Measurements from ENCODE around the gene SLC9C1. TPM values are rescaled to one million over a fixed set of nuclear protein-coding genes. Genes with fewer than 3 reads are reported as not detected.
"Not testable (repeated sequence)": the region's sequence is repeated elsewhere in the genome, so short reads cannot be mapped to it uniquely, and the experiment has no call there.

Gene SLC9C1
- total RNA-seq, 1 experiment from 2014 or later, result not detected

GRCh38 chr3:112233083-112233482 is 60.9 kb downstream of the SLC9C1 start:
- no peak for DNase-seq (ENCODE audit: low read depth)

GRCh38 chr3:112231727-112232126 is 62.3 kb downstream of the SLC9C1 start:
- DNase-seq (ENCODE audit: low read depth), result no peak

More at GRCh38 chr3:112233083-112233482, 60.9 kb downstream of the SLC9C1 start:
- in situ Hi-C loops (cut with HindIII; ENCODE audit: low pct_unique_long_range_greater_than_20kb, low sequenced_read_pairs), result no loop called here

GRCh38 chr3:112230033-112230432 is 64.0 kb downstream of the SLC9C1 start:
- DNase-seq (ENCODE audit: low read depth), result no peak
- in situ Hi-C loops (cut with HindIII; ENCODE audit: low pct_unique_long_range_greater_than_20kb, low sequenced_read_pairs), result no loop called here

More at GRCh38 chr3:112231727-112232126, 62.3 kb downstream of the SLC9C1 start:
- in situ Hi-C loops (cut with HindIII; ENCODE audit: low pct_unique_long_range_greater_than_20kb, low sequenced_read_pairs), result no loop called here

- in situ Hi-C loops (cut with HindIII; ENCODE audit: low pct_unique_long_range_greater_than_20kb, low sequenced_read_pairs), result no loop called here
- no peak for DNase-seq (ENCODE audit: low read depth)
These were observed 65.2 kb downstream of the SLC9C1 start for GRCh38 chr3:112228786-112229185.

- in situ Hi-C loops (cut with HindIII; ENCODE audit: low pct_unique_long_range_greater_than_20kb, low sequenced_read_pairs), result no loop called here
- no peak for DNase-seq (ENCODE audit: low read depth)
These were observed 93.7 kb downstream of the SLC9C1 start for GRCh38 chr3:112200317-112200666.

GRCh38 chr3:112199622-112200316 is 94.2 kb downstream of the SLC9C1 start:
- no peak for DNase-seq (ENCODE audit: low read depth)
- in situ Hi-C loops (cut with HindIII; ENCODE audit: low pct_unique_long_range_greater_than_20kb, low sequenced_read_pairs), result no loop called here

GRCh38 chr3:112197131-112197530 is 96.9 kb downstream of the SLC9C1 start:
- in situ Hi-C loops (cut with HindIII; ENCODE audit: low pct_unique_long_range_greater_than_20kb, low sequenced_read_pairs), result no loop called here
- no peak for DNase-seq (ENCODE audit: low read depth)

- in situ Hi-C loops (cut with HindIII; ENCODE audit: low pct_unique_long_range_greater_than_20kb, low sequenced_read_pairs), result no loop called here
These were observed 106.7 kb downstream of the SLC9C1 start for GRCh38 chr3:112187300-112187699.

GRCh38 chr3:112185423-112186035 is 108.5 kb downstream of the SLC9C1 start:
- DNase-seq (ENCODE audit: low read depth); in situ Hi-C loops (cut with HindIII; ENCODE audit: low pct_unique_long_range_greater_than_20kb, low sequenced_read_pairs): not testable (repeated sequence)

More at GRCh38 chr3:112187300-112187699, 106.7 kb downstream of the SLC9C1 start:
- no peak for DNase-seq (ENCODE audit: low read depth)

- in situ Hi-C loops (cut with HindIII; ENCODE audit: low pct_unique_long_range_greater_than_20kb, low sequenced_read_pairs), result no loop called here
- no peak for DNase-seq (ENCODE audit: low read depth)
These were observed 118.4 kb downstream of the SLC9C1 start for GRCh38 chr3:112175646-112176045.

GRCh38 chr3:112175037-112175436 is 119.0 kb downstream of the SLC9C1 start:
- DNase-seq (ENCODE audit: low read depth), result no peak
- in situ Hi-C loops (cut with HindIII; ENCODE audit: low pct_unique_long_range_greater_than_20kb, low sequenced_read_pairs), result no loop called here

GRCh38 chr3:112171144-112171543 is 122.9 kb downstream of the SLC9C1 start:
- in situ Hi-C loops (cut with HindIII; ENCODE audit: low pct_unique_long_range_greater_than_20kb, low sequenced_read_pairs), result no loop called here
- DNase-seq (ENCODE audit: low read depth), result no peak

- DNase-seq (ENCODE audit: low read depth), result no peak
- in situ Hi-C loops (cut with HindIII; ENCODE audit: low pct_unique_long_range_greater_than_20kb, low sequenced_read_pairs), result no loop called here
These were observed 124.0 kb downstream of the SLC9C1 start for GRCh38 chr3:112170046-112170445.

- no peak for DNase-seq (ENCODE audit: low read depth)
- in situ Hi-C loops (cut with HindIII; ENCODE audit: low pct_unique_long_range_greater_than_20kb, low sequenced_read_pairs), result no loop called here
These were observed 126.3 kb downstream of the SLC9C1 start for GRCh38 chr3:112167758-112168157.

GRCh38 chr3:112149136-112149535 is 144.9 kb downstream of the SLC9C1 start:
- DNase-seq (ENCODE audit: low read depth), result no peak
- in situ Hi-C loops (cut with HindIII; ENCODE audit: low pct_unique_long_range_greater_than_20kb, low sequenced_read_pairs), result no loop called here

GRCh38 chr3:112143689-112144088 is 150.3 kb downstream of the SLC9C1 start:
- in situ Hi-C loops (cut with HindIII; ENCODE audit: low pct_unique_long_range_greater_than_20kb, low sequenced_read_pairs), result no loop called here
- no peak for DNase-seq (ENCODE audit: low read depth)

GRCh38 chr3:112143251-112143650 is 150.8 kb downstream of the SLC9C1 start:
- in situ Hi-C loops (cut with HindIII; ENCODE audit: low pct_unique_long_range_greater_than_20kb, low sequenced_read_pairs), result no loop called here

GRCh38 chr3:112141293-112141692 is 152.7 kb downstream of the SLC9C1 start:
- in situ Hi-C loops (cut with HindIII; ENCODE audit: low pct_unique_long_range_greater_than_20kb, low sequenced_read_pairs), result no loop called here
- DNase-seq (ENCODE audit: low read depth), result no peak

More at GRCh38 chr3:112143251-112143650, 150.8 kb downstream of the SLC9C1 start:
- DNase-seq (ENCODE audit: low read depth), result no peak

- in situ Hi-C loops (cut with HindIII; ENCODE audit: low pct_unique_long_range_greater_than_20kb, low sequenced_read_pairs), result no loop called here
These were observed 153.4 kb downstream of the SLC9C1 start for GRCh38 chr3:112140584-112140983.

More at GRCh38 chr3:112140584-112140983, 153.4 kb downstream of the SLC9C1 start:
- no peak for DNase-seq (ENCODE audit: low read depth)
